Measurements from ENCODE around the gene COL4A4.

DNA sequence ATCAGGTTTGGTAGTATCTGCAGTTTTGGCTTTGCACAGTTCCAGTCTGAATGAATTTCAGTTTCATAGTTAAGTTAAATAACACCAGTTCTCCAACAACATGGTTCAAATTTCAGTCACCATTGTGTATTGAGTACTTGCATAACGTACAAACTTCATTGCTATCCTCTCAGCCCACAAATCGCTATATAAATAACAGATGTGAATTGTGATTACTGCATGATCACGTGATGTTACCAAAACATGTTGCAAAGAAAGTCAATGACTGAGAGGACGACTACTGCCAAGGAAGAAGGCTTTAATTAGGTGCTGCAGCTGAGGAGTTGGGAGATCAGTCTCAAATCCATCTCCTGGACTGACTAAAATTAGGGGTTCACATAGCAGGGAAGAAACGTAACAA, 48.2 kb downstream of the COL4A4 start:
- TF ChIP-seq, protein P1, sequence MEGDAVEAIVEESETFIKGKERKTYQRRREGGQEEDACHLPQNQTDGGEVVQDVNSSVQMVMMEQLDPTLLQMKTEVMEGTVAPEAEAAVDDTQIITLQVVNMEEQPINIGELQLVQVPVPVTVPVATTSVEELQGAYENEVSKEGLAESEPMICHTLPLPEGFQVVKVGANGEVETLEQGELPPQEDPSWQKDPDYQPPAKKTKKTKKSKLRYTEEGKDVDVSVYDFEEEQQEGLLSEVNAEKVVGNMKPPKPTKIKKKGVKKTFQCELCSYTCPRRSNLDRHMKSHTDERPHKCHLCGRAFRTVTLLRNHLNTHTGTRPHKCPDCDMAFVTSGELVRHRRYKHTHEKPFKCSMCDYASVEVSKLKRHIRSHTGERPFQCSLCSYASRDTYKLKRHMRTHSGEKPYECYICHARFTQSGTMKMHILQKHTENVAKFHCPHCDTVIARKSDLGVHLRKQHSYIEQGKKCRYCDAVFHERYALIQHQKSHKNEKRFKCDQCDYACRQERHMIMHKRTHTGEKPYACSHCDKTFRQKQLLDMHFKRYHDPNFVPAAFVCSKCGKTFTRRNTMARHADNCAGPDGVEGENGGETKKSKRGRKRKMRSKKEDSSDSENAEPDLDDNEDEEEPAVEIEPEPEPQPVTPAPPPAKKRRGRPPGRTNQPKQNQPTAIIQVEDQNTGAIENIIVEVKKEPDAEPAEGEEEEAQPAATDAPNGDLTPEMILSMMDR (IDR thresholded peaks at IDR 0.05), result no peak
- TF ChIP-seq POLR2A (IDR thresholded peaks at IDR 0.05), result no peak

Data from Peyer's patch (tissue), 4 donors.